Breast epithelium (tissue), 4 donors: Measurements from ENCODE around the gene CACNA1H. TPM values are rescaled to one million over a fixed set of nuclear protein-coding genes. Genes with fewer than 3 reads are reported as not detected.

Experiments used
- DNase-seq, 2 donors: peaks; one replicate each; pipeline ENCODE4 v3.0.0-alpha.2; 2019; ENCODE audit warnings: low spot score in 2 of 2
- H3K27ac ChIP-seq, 2 donors: fragments of 200-600 bp; sonication (generic) in 1 of 2; one replicate each; pipeline ENCODE4 v1.5.1; 2016 to 2019; ENCODE audit warnings: mild to moderate bottlenecking in 1 of 2
- H3K27me3 ChIP-seq, 2 donors: fragments of 200-600 bp; sonication (generic) in 1 of 2; one replicate each; pipeline versions ENCODE4 v1.5.1 to v1.6.0; 2017 to 2019; ENCODE audit warnings: control low read depth in 1 of 2, mild to moderate bottlenecking in 1 of 2
- H3K36me3 ChIP-seq: fragments of 200-600 bp; one replicate; pipeline ENCODE4 v1.5.1; 2019
- H3K4me1 ChIP-seq, 2 donors: fragments of 200-600 bp; sonication (generic); one replicate each; pipeline ENCODE4 v1.5.1; 2016 to 2019; ENCODE audit warnings: control low read depth in 1 of 2
- H3K4me3 ChIP-seq, 3 donors: fragments of 200-600 bp; sonication (generic); 1 replicate in 2 of 3; 2 replicates in 1 of 3; pipeline ENCODE4 v1.5.1; 2016 to 2019; ENCODE audit warnings: mild to moderate bottlenecking in 3 of 3, moderate library complexity in 2 of 3
- H3K9me3 ChIP-seq, 2 donors: fragments of 200-600 bp; sonication (generic) in 1 of 2; one replicate each; pipeline ENCODE4 v1.5.1; 2016 to 2019; ENCODE audit warnings: control low read depth in 1 of 2
- POLR2A ChIP-seq: fragments of 450-650 bp; IDR thresholded peaks from one replicate; pipeline ENCODE4 v1.6.1; 2016; ENCODE audit warnings: antibody characterized with exemption, mild to moderate bottlenecking, moderate library complexity
- POLR2AphosphoS5 ChIP-seq, 3 donors: sonication (generic); formaldehyde crosslinking; IDR thresholded peaks; one replicate each; pipeline ENCODE4 v1.6.1; 2017; ENCODE audit warnings: antibody characterized with exemption in 3 of 3
- intact Hi-C: fragments of 100-400 bp; cut with DNase I; formaldehyde crosslinking; loops from one replicate; pipeline ENCODE4 v1.15.1; 2023; ENCODE audit warnings: low total_unique reads
- total RNA-seq, 3 donors: library from RNA; depleted of rRNA; stranded (reverse); fragments of >200 nt; gene quantifications; one replicate each; pipeline ENCODE4 v1.1.0, GENCODE V29; 2016
- TF ChIP-seq, protein P1 (sequence below), 3 donors: fragments of 450-650 bp; IDR thresholded peaks; one replicate each; pipeline ENCODE4 v1.5.1; 2016 to 2017; ENCODE audit warnings: antibody characterized with exemption in 3 of 3, mild to moderate bottlenecking in 3 of 3, moderate library complexity in 3 of 3

CACNA1H gene
- total RNA-seq, 3 donors from 2014 or later, result 1.6 to 2.5 (median 2.2) TPM

- intact Hi-C loops, result no loop called here
Measured at GRCh38 chr16:1211451-1212268, 58.8 kb downstream of the CACNA1H start.

GRCh38 chr16:1212616-1213194 lies 59.8 kb downstream of the CACNA1H start:
- Histone ChIP-seq H3K27me3 (peaks cover 0 to 80% of the 10 kb centered on the region in 2 donors), H3K4me1 (no peaks in the 10 kb centered on the region), H3K9me3 (no peaks in the 10 kb centered on the region), H3K4me3 (no peak overlapping the region), H3K27ac (no peak overlapping the region), H3K36me3 (no peaks in the 10 kb centered on the region)
- DNase-seq, result no peak
- TF ChIP-seq POLR2A, result no peak
- TF ChIP-seq POLR2AphosphoS5 (IDR thresholded peaks at IDR 0.05), result no peak
- TF ChIP-seq, protein P1, sequence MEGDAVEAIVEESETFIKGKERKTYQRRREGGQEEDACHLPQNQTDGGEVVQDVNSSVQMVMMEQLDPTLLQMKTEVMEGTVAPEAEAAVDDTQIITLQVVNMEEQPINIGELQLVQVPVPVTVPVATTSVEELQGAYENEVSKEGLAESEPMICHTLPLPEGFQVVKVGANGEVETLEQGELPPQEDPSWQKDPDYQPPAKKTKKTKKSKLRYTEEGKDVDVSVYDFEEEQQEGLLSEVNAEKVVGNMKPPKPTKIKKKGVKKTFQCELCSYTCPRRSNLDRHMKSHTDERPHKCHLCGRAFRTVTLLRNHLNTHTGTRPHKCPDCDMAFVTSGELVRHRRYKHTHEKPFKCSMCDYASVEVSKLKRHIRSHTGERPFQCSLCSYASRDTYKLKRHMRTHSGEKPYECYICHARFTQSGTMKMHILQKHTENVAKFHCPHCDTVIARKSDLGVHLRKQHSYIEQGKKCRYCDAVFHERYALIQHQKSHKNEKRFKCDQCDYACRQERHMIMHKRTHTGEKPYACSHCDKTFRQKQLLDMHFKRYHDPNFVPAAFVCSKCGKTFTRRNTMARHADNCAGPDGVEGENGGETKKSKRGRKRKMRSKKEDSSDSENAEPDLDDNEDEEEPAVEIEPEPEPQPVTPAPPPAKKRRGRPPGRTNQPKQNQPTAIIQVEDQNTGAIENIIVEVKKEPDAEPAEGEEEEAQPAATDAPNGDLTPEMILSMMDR (IDR thresholded peaks at IDR 0.05), result no peak
- intact Hi-C loops, result no loop called here

More at GRCh38 chr16:1211451-1212268, 58.8 kb downstream of the CACNA1H start:
- no peaks in the 10 kb centered on the region for H3K9me3 ChIP-seq
- no peak for DNase-seq
- TF ChIP-seq POLR2AphosphoS5 (IDR thresholded peaks at IDR 0.05) (no peak), POLR2A (no peak)
- TF ChIP-seq, protein P1 (IDR thresholded peaks at IDR 0.05), result no peak
- no peaks in the 10 kb centered on the region for H3K36me3 ChIP-seq
- H3K4me1 ChIP-seq, result no peaks in the 10 kb centered on the region
- H3K4me3 ChIP-seq, result no peak overlapping the region
- peaks cover 0 to 80% of the 10 kb centered on the region in 2 donors for H3K27me3 ChIP-seq
- no peak overlapping the region for H3K27ac ChIP-seq

DNA sequence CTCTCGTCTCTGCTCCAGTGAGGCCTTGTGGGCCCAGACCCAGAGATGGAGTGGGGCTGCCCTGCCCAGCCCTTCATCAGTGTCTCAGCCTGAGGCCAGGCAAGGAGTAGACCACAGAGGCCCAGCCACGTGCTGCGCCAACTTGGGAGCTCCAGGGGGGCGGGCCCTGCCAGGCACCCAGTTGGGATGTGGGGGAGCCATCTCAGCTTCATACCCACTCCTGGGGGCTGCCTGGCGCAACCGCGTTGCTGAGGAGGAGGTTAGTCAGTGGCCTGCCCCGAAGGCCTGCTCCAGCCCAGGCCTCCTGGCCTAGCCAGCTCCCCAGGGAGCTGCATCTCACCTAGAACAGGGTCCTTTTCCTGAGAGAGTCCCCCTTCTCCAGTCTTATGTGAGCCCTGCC lies 60.3 kb downstream of the CACNA1H start:
- H3K27ac ChIP-seq, result no peak overlapping the region
- DNase-seq, result no peak
- peaks cover 0 to 83% of the 10 kb centered on the region in 2 donors for H3K27me3 ChIP-seq
- intact Hi-C loops, result no loop called here
- no peaks in the 10 kb centered on the region for H3K9me3 ChIP-seq
- H3K4me1 ChIP-seq, result no peaks in the 10 kb centered on the region
- H3K4me3 ChIP-seq, result no peak overlapping the region
- no peak for TF ChIP-seq POLR2A
- no peak for TF ChIP-seq POLR2AphosphoS5 (IDR thresholded peaks at IDR 0.05)
- TF ChIP-seq, protein P1 (IDR thresholded peaks at IDR 0.05), result no peak
- H3K36me3 ChIP-seq, result no peaks in the 10 kb centered on the region

GRCh38 chr16:1213796-1214372 lies 61.0 kb downstream of the CACNA1H start:
- TF ChIP-seq POLR2AphosphoS5 (IDR thresholded peaks at IDR 0.05), result no peak
- no peak for TF ChIP-seq POLR2A
- TF ChIP-seq, protein P1 (IDR thresholded peaks at IDR 0.05), result no peak
- no peaks in the 10 kb centered on the region for H3K4me1 ChIP-seq
- H3K4me3 ChIP-seq, result no peak overlapping the region
- DNase-seq, result no peak
- intact Hi-C loops, result no loop called here
- H3K9me3 ChIP-seq, result no peaks in the 10 kb centered on the region
- H3K27me3 ChIP-seq, result peaks cover 0 to 83% of the 10 kb centered on the region in 2 donors
- H3K27ac ChIP-seq, result no peak overlapping the region
- H3K36me3 ChIP-seq, result no peaks in the 10 kb centered on the region

GRCh38 chr16:1214719-1215118 lies 61.8 kb downstream of the CACNA1H start:
- H3K4me1 ChIP-seq, result no peaks in the 10 kb centered on the region
- no peak for DNase-seq
- no peak overlapping the region for H3K4me3 ChIP-seq
- H3K36me3 ChIP-seq, result no peaks in the 10 kb centered on the region
- H3K9me3 ChIP-seq, result no peaks in the 10 kb centered on the region
- TF ChIP-seq, protein P1 (IDR thresholded peaks at IDR 0.05), result no peak
- H3K27ac ChIP-seq, result no peak overlapping the region
- peaks cover 0 to 83% of the 10 kb centered on the region in 2 donors for H3K27me3 ChIP-seq
- intact Hi-C loops, result no loop called here
